H1 (cell line): ENCODE results near the gene CEP104. TPM values are rescaled to one million over a fixed set of nuclear protein-coding genes. Genes with fewer than 3 reads are reported as not detected.

ENCODE experiments used
- CTCF ChIA-PET: fragments of 300-600 bp; sonication (Branson Sonifier 250); formaldehyde crosslinking; loops from one replicate; lab custom pipeline; 2021; ENCODE audit not compliant: partially characterized antibody; lab: Charles Lee
- POLR2A ChIA-PET: fragments of 300-600 bp; sonication (Branson Sonifier 250); formaldehyde crosslinking; loops from one replicate; lab custom pipeline; 2021; ENCODE audit warnings: inconsistent platforms; ENCODE audit not compliant: partially characterized antibody; lab: Charles Lee
- DNase-seq, 2 experiments: peaks; one replicate each; pipeline versions ENCODE4 v3.0.0 to v3.0.0-alpha.2; 2010 to 2022; ENCODE audit warnings: low spot score in 2 of 2, low read depth in 1 of 2, mixed read lengths in 1 of 2
- FAIRE-seq: peaks from 2 replicates; lab custom pipeline; 2011; peaks lifted over from hg19 to GRCh38; lab: Jason Lieb, UNC
- H2AFZ ChIP-seq: 2 replicates; pipeline ENCODE4 v1.8.1; 2012; ENCODE audit warnings: low read length, inconsistent platforms
- H2AK5ac ChIP-seq: 2 replicates; pipeline ENCODE4 v1.6.1; 2013; ENCODE audit warnings: low read depth, low read length
- H2BK120ac ChIP-seq: replicated peaks from 2 replicates; pipeline ENCODE3; 2013; ENCODE audit warnings: low read depth, low read length, inconsistent platforms
- H2BK12ac ChIP-seq: 2 replicates; pipeline ENCODE4 v1.6.1; 2013; ENCODE audit warnings: low read depth, low read length
- H2BK15ac ChIP-seq: 2 replicates; pipeline ENCODE4 v1.6.1; 2013; ENCODE audit warnings: low read length
- H2BK20ac ChIP-seq: 2 replicates; pipeline ENCODE4 v1.6.1; 2013; ENCODE audit warnings: low read length
- H2BK5ac ChIP-seq: 2 replicates; pipeline ENCODE4 v1.6.1; 2013; ENCODE audit warnings: low read depth, low read length
- H3K14ac ChIP-seq: 2 replicates; pipeline ENCODE4 v1.6.1; 2013; ENCODE audit warnings: inconsistent platforms; ENCODE audit not compliant: insufficient read length
- H3K18ac ChIP-seq: 2 replicates; pipeline ENCODE4 v1.6.1; 2013; ENCODE audit warnings: low read length; ENCODE audit errors: extremely low read depth
- H3K23ac ChIP-seq: 2 replicates; pipeline ENCODE4 v1.6.1; 2013; ENCODE audit warnings: inconsistent platforms; ENCODE audit not compliant: insufficient read length
- H3K23me2 ChIP-seq: 2 replicates; pipeline ENCODE4 v1.6.1; 2013; ENCODE audit warnings: low read depth, low read length
- H3K27ac ChIP-seq: 2 replicates; pipeline ENCODE4 v1.6.1; 2011; ENCODE audit warnings: low read depth, low read length, inconsistent platforms
- H3K27me3 ChIP-seq, 4 experiments: replicated peaks in 1 of 4; 1 replicate in 1 of 4; 2 replicates in 3 of 4; pipeline versions ENCODE4 v1.6.1 to v1.8.1; 2011 to 2013; ENCODE audit warnings: low read length in 3 of 4, mild to moderate bottlenecking in 3 of 4, inconsistent platforms in 2 of 4, mixed read lengths in 2 of 4, moderate library complexity in 1 of 4; ENCODE audit not compliant: control insufficient read depth in 3 of 4, insufficient read depth in 3 of 4; ENCODE audit errors: extremely low read depth in 1 of 4
- H3K36me3 ChIP-seq, 4 experiments: 2 replicates each; pipeline versions ENCODE4 v1.6.1 to v1.8.1; 2011 to 2013; ENCODE audit warnings: mild to moderate bottlenecking in 4 of 4, low read length in 3 of 4, moderate library complexity in 2 of 4, control low read depth in 1 of 4, inconsistent platforms in 1 of 4; ENCODE audit not compliant: insufficient read depth in 4 of 4, control insufficient read depth in 2 of 4
- H3K4ac ChIP-seq: replicated peaks from 2 replicates; pipeline ENCODE3; 2013; ENCODE audit warnings: low read length, low read depth, mixed read lengths, inconsistent platforms; ENCODE audit not compliant: insufficient read length
- H3K4me1 ChIP-seq, 4 experiments: replicated peaks in 1 of 4; 1 replicate in 1 of 4; 2 replicates in 3 of 4; pipeline versions ENCODE4 v1.6.1 to v1.8.1; 2011 to 2013; ENCODE audit warnings: low read length in 3 of 4, inconsistent platforms in 2 of 4, mixed read lengths in 1 of 4; ENCODE audit not compliant: insufficient read depth in 4 of 4, control insufficient read depth in 3 of 4
- H3K4me2 ChIP-seq, 2 experiments: 2 replicates each; pipeline versions ENCODE4 v1.6.1 to v1.8.1; 2011 to 2013; ENCODE audit warnings: low read depth in 2 of 2, low read length in 2 of 2, control low read depth in 1 of 2, inconsistent platforms in 1 of 2, mild to moderate bottlenecking in 1 of 2; ENCODE audit not compliant: insufficient read depth in 1 of 2
- H3K4me3 ChIP-seq, 4 experiments: fragments of 200-600, 300-600 bp in 1 of 4; sonication (generic), shearing (Covaris generic), sonication (Bioruptor Twin) in 1 of 4; 2 replicates each; pipeline versions ENCODE4 v1.5.1 to v1.8.1; 2011 to 2016; ENCODE audit warnings: low read length in 4 of 4, low read depth in 3 of 4, control low read depth in 2 of 4, inconsistent platforms in 2 of 4, mild to moderate bottlenecking in 2 of 4, mixed read lengths in 1 of 4, moderate library complexity in 1 of 4; ENCODE audit not compliant: insufficient read depth in 2 of 4; ENCODE audit errors: extremely low read depth in 1 of 4
- H3K56ac ChIP-seq: replicated peaks from 2 replicates; pipeline ENCODE3; 2013; ENCODE audit warnings: low read depth, mild to moderate bottlenecking, mixed read lengths, low read length, inconsistent platforms; ENCODE audit not compliant: insufficient read length
- H3K79me1 ChIP-seq: 2 replicates; pipeline ENCODE4 v1.6.1; 2013; ENCODE audit warnings: low read depth, low read length, control low read depth
- H3K79me2 ChIP-seq, 2 experiments: 2 replicates each; pipeline versions ENCODE4 v1.6.1 to v1.8.1; 2012 to 2013; ENCODE audit warnings: low read length in 2 of 2, mild to moderate bottlenecking in 2 of 2, inconsistent platforms in 1 of 2; ENCODE audit not compliant: insufficient read depth in 2 of 2, control insufficient read depth in 1 of 2
- H3K9ac ChIP-seq, 4 experiments: replicated peaks in 1 of 4; 1 replicate in 1 of 4; 2 replicates in 3 of 4; pipeline versions ENCODE4 v1.6.1 to v1.8.1; 2011 to 2013; ENCODE audit warnings: low read depth in 3 of 4, low read length in 3 of 4, control low read depth in 2 of 4, mild to moderate bottlenecking in 2 of 4, moderate library complexity in 2 of 4, inconsistent platforms in 1 of 4; ENCODE audit errors: extremely low read depth in 1 of 4
- H3K9me3 ChIP-seq, 2 experiments: 2 replicates each; pipeline versions ENCODE4 v1.6.1 to v1.8.1; 2012 to 2013; ENCODE audit warnings: mild to moderate bottlenecking in 2 of 2, moderate library complexity in 2 of 2, control low read depth in 1 of 2, inconsistent platforms in 1 of 2, low read depth in 1 of 2, low read length in 1 of 2, mixed read lengths in 1 of 2; ENCODE audit not compliant: insufficient read depth in 2 of 2
- H4K20me1 ChIP-seq, 2 experiments: replicated peaks in 1 of 2; 2 replicates each; pipeline versions ENCODE3 to v1.8.1; 2011 to 2013; ENCODE audit warnings: inconsistent platforms in 2 of 2, low read length in 2 of 2, mild to moderate bottlenecking in 1 of 2; ENCODE audit not compliant: insufficient read depth in 2 of 2, control insufficient read depth in 1 of 2
- H4K5ac ChIP-seq: 2 replicates; pipeline ENCODE4 v1.6.1; 2013; ENCODE audit warnings: low read length, low read depth, mixed read lengths, inconsistent platforms; ENCODE audit not compliant: insufficient read length
- H4K8ac ChIP-seq: 2 replicates; pipeline ENCODE4 v1.8.0; 2013; ENCODE audit warnings: mild to moderate bottlenecking, moderate library complexity, low read length, inconsistent platforms; ENCODE audit not compliant: insufficient read depth; ENCODE audit errors: extremely low read depth
- H4K91ac ChIP-seq: replicated peaks from 2 replicates; pipeline ENCODE3; 2013; ENCODE audit warnings: low read length, mixed read lengths, inconsistent platforms; ENCODE audit not compliant: insufficient read length
- KDM4A ChIP-seq: IDR thresholded peaks from one replicate; pipeline ENCODE4 v1.7.1; 2012; ENCODE audit warnings: low read depth, mild to moderate bottlenecking, moderate library complexity, low read length, inconsistent platforms; ENCODE audit not compliant: severe bottlenecking
- WGBS, 2 experiments: shearing (Covaris generic) in 1 of 2; methylation state at CpG; one replicate each; pipeline versions ENCODE4 v1.1.6 to v1.1.7; 2013 to 2015; ENCODE audit warnings: low lambda C conversion rate in 2 of 2, mixed read lengths in 2 of 2, inconsistent platforms in 1 of 2, low coverage in 1 of 2, missing lambda C conversion rate in 1 of 2; ENCODE audit not compliant: insufficient replicate concordance in 2 of 2, insufficient coverage in 1 of 2, insufficient read length in 1 of 2; ENCODE audit errors: extremely low coverage in 1 of 2, missing lambda C conversion rate in 1 of 2; 5-methylcytosine and 5-hydroxymethylcytosine counted together
- polyA plus RNA-seq, 7 experiments: library from polyadenylated mRNA; depleted of rRNA in 3 of 7; stranded (reverse) in 5 of 7; unstranded in 2 of 7; fragments of >200 nt in 5 of 7; fragments of 200-250 nt in 2 of 7; gene quantifications; 1 replicate in 5 of 7; 2 replicates in 1 of 7; 4 replicates in 1 of 7; pipeline versions ENCODE4 v1.2.1 to v1.2.3, GENCODE V29; 2011 to 2013; ENCODE audit warnings: missing spikeins in 2 of 7, mixed read lengths in 2 of 7
- total RNA-seq: library from RNA; stranded (reverse); fragmentation: NEBNext Ultra II Directional; extraction: Animal tissue kit (Norgen Biotek cat#: 25700); gene quantifications from 2 replicates; pipeline ENCODE4 v1.2.1, GENCODE V29; 2021
- TF ChIP-seq, protein P1 (sequence below): IDR thresholded peaks from 2 replicates; pipeline ENCODE4 v1.6.1; 2011; ENCODE audit warnings: low read length, improper control_type of control experiment

Gene CEP104
- total and polyA plus RNA-seq, 2 of the 8 experiments (the other 6 are each of a cell fraction or from before 2014, with no cell fraction given), result 8.0 to 43.9 TPM

- H3K4me3 ChIP-seq, result peak overlapping the region; percentile 63 to 88 (median 86)
- H3K36me3 ChIP-seq, result no peaks in the 10 kb centered on the region
- TF ChIP-seq, protein P1, sequence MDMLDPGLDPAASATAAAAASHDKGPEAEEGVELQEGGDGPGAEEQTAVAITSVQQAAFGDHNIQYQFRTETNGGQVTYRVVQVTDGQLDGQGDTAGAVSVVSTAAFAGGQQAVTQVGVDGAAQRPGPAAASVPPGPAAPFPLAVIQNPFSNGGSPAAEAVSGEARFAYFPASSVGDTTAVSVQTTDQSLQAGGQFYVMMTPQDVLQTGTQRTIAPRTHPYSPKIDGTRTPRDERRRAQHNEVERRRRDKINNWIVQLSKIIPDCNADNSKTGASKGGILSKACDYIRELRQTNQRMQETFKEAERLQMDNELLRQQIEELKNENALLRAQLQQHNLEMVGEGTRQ, result no peak
- peak; percentile 11 for TF ChIP-seq KDM4A
- H3K4me1 ChIP-seq, result peaks cover 0 to 14% (median 8%) of the 10 kb centered on the region in 4 experiments; a peak in 5 of 7 replicates
- no peak overlapping the region for H3K23ac ChIP-seq
- peaks cover 9% of the 10 kb centered on the region; the same call in 1 of the 2 replicates for H3K23me2 ChIP-seq
- peak overlapping the region; percentile 81; the same call in 1 of the 2 replicates for H2AFZ ChIP-seq
- H3K14ac ChIP-seq, result no peak overlapping the region
- H4K20me1 ChIP-seq, result peaks cover 2% of the 10 kb centered on the region in 2 experiments
- H4K8ac ChIP-seq, result no peak overlapping the region; the same call in 1 of the 2 replicates
- no peak overlapping the region for H2BK15ac ChIP-seq
- H3K27ac ChIP-seq, result no peak overlapping the region
- 16% methylated on average over 20 of the region's 21 CpGs; no CpG with 5 or more reads in 1 of the 2 experiments for WGBS, 2 experiments
- no peak overlapping the region for H2BK20ac ChIP-seq
- no peak overlapping the region for H2BK12ac ChIP-seq
- peak overlapping the region; percentile 31 to 79 for H3K4me2 ChIP-seq
- FAIRE-seq (no peak), DNase-seq (no peak)
- peaks cover 0 to 16% of the 10 kb centered on the region in 2 experiments; a peak in 2 of 4 replicates for H3K79me2 ChIP-seq
- no peak overlapping the region for H2BK120ac ChIP-seq
- H3K18ac ChIP-seq, result no peak overlapping the region
- no peak overlapping the region for H3K56ac ChIP-seq
- H3K27me3 ChIP-seq, result peaks cover 0 to 3% (median 0%) of the 10 kb centered on the region in 4 experiments; a peak in 2 of 7 replicates
- no peaks in the 10 kb centered on the region for H3K9me3 ChIP-seq
- no peak overlapping the region for H2AK5ac ChIP-seq
- H2BK5ac ChIP-seq, result no peak overlapping the region
- no peak overlapping the region for H3K4ac ChIP-seq
- POLR2A ChIA-PET, result interaction anchor here (1.3 to 2.4 kb wide), 4 partner anchors 17 to 64 kb away, joined by 3 to 16 read pairs (median 4); partner anchors contain the start of gene C1orf174
- H4K5ac ChIP-seq, result no peak overlapping the region
- peaks cover 6% of the 10 kb centered on the region; the same call in 1 of the 2 replicates for H3K79me1 ChIP-seq
- 0 out of 7 replicates have a peak overlapping the region, but pooled peaks of 1 of the 4 experiments have one; percentile 17 for H3K9ac ChIP-seq
- CTCF ChIA-PET, result interaction anchor here (0.7 to 2.1 kb wide), 16 partner anchors 9 to 104 kb away, joined by 3 to 9 read pairs (median 4); no protein-coding TSS in a partner anchor
- H4K91ac ChIP-seq, result no peak overlapping the region
These were observed 749 bp upstream of the CEP104 start for GRCh38 chr1:3857791-3858129.
